Esophagus muscularis mucosa (tissue), 4 donors: Measurements from ENCODE around the gene IMMT.

Experiments used
- EP300 ChIP-seq: sonication (generic); formaldehyde crosslinking; IDR thresholded peaks from one replicate; pipeline ENCODE4 v1.6.1; 2017; ENCODE audit warnings: antibody characterized with exemption
- POLR2A ChIP-seq: fragments of 450-650 bp; IDR thresholded peaks from one replicate; pipeline ENCODE4 v1.6.1; 2017; ENCODE audit warnings: antibody characterized with exemption, moderate library complexity, mild to moderate bottlenecking, low read depth
- TF ChIP-seq, protein P1 (sequence below), 3 experiments: fragments of 200-600 bp in 2 of 3; fragments of 450-650 bp in 1 of 3; sonication (generic) in 2 of 3; IDR thresholded peaks; one replicate each; pipeline ENCODE4 v1.5.1; 2017 to 2019; ENCODE audit warnings: antibody characterized with exemption in 3 of 3, mild to moderate bottlenecking in 2 of 3, moderate library complexity in 1 of 3

DNA sequence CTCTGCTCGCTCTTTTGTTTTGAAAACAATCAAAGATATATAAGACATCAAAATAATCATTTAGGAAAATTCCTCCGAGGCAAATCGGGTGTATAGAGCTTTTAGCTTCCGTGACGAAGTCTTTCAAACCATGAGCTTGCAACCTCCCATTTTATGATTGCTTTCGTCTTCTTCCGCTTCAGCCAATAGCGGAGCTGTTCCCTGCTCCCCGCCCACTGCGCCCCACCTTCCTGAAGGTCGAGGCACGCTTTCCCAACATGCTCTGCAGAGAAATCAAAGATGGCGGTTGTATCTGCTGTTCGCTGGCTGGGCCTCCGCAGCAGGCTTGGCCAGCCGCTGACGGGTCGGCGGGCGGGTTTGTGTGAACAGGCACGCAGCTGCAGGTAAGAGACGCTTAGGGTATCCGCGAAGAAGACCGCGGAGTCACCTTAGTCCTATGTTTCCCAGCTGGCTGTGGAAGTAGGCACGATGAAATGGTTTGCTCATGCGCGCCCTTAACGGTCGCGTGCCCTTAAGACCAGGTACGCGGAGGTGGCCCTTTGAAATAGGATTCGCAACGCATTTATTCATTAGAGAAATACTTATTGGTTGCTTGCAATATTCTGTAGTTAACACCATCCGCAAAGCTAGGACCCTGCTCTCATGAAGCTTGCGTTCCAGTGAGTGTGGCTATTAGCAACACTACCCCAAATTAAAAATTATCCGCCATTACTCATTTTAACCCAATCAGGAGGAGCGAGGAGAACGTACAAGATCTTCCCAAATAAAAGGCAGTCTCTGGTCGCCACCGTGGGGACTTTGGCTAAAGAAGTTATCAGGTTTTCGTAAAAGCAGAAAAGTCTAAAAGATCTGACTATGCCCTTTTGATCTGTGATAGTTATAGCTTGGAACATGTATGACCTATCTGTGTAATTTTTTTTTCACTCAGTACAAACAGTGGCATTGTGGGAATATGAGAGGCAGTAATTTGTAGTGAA, 89.0 kb downstream of the IMMT start, which contains the start of gene PTCD3:
- TF ChIP-seq EP300: no peak
- TF ChIP-seq, protein P1, sequence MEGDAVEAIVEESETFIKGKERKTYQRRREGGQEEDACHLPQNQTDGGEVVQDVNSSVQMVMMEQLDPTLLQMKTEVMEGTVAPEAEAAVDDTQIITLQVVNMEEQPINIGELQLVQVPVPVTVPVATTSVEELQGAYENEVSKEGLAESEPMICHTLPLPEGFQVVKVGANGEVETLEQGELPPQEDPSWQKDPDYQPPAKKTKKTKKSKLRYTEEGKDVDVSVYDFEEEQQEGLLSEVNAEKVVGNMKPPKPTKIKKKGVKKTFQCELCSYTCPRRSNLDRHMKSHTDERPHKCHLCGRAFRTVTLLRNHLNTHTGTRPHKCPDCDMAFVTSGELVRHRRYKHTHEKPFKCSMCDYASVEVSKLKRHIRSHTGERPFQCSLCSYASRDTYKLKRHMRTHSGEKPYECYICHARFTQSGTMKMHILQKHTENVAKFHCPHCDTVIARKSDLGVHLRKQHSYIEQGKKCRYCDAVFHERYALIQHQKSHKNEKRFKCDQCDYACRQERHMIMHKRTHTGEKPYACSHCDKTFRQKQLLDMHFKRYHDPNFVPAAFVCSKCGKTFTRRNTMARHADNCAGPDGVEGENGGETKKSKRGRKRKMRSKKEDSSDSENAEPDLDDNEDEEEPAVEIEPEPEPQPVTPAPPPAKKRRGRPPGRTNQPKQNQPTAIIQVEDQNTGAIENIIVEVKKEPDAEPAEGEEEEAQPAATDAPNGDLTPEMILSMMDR (IDR thresholded peaks at IDR 0.05): no peak
- peak; percentile 46 for TF ChIP-seq POLR2A
